BE2C (cell line): ENCODE results near the gene TFAM.

Experiments
- DNase-seq: peaks from one replicate; pipeline ENCODE4 v3.0.0-alpha.2; 2020
- H3K27me3 ChIP-seq: fragments of 250-450 bp; sonication (Bioruptor Pico); 2 replicates; pipeline ENCODE4 v1.5.1; 2020; ENCODE audit warnings: mild to moderate bottlenecking
- H3K36me3 ChIP-seq: fragments of 250-450 bp; sonication (Bioruptor Pico); 2 replicates; pipeline ENCODE4 v1.5.1; 2020; ENCODE audit warnings: mild to moderate bottlenecking
- H3K4me1 ChIP-seq: fragments of 250-450 bp; sonication (Bioruptor Pico); 2 replicates; pipeline ENCODE4 v1.5.1; 2020
- H3K4me3 ChIP-seq: 2 replicates; pipeline ENCODE4 v1.5.1; 2011; ENCODE audit warnings: low read depth, low read length
- H3K9me3 ChIP-seq: fragments of 250-450 bp; sonication (Bioruptor Pico); 2 replicates; pipeline ENCODE4 v1.5.1; 2020
- CTCF ChIP-seq: IDR thresholded peaks from 2 replicates; pipeline ENCODE4 v1.5.1; 2012; ENCODE audit warnings: mild to moderate bottlenecking, low read depth, low read length

Gene TFAM

GRCh38 chr10:58350023-58350422 lies 35.2 kb upstream of the TFAM start:
- H3K9me3 ChIP-seq = no peaks in the 10 kb centered on the region
- DNase-seq = no peak
- H3K27me3 ChIP-seq = no peaks in the 10 kb centered on the region
- H3K4me3 ChIP-seq = no peak overlapping the region
- no peak for TF ChIP-seq CTCF
- H3K36me3 ChIP-seq = no peaks in the 10 kb centered on the region
- peaks cover 2% of the 10 kb centered on the region; the same call in 1 of the 2 replicates for H3K4me1 ChIP-seq

GRCh38 chr10:58350619-58351323 lies 34.4 kb upstream of the TFAM start:
- H3K4me3 ChIP-seq = no peak overlapping the region
- DNase-seq = no peak
- no peaks in the 10 kb centered on the region for H3K36me3 ChIP-seq
- no peak for TF ChIP-seq CTCF
- H3K4me1 ChIP-seq = peaks cover 4% of the 10 kb centered on the region; the same call in 1 of the 2 replicates
- H3K9me3 ChIP-seq = no peaks in the 10 kb centered on the region
- no peaks in the 10 kb centered on the region for H3K27me3 ChIP-seq

- DNase-seq = no peak
- peaks cover 4% of the 10 kb centered on the region; the same call in 1 of the 2 replicates for H3K4me1 ChIP-seq
- no peaks in the 10 kb centered on the region for H3K9me3 ChIP-seq
- H3K27me3 ChIP-seq = no peaks in the 10 kb centered on the region
- no peak for TF ChIP-seq CTCF
- H3K36me3 ChIP-seq = no peaks in the 10 kb centered on the region
- no peak overlapping the region for H3K4me3 ChIP-seq
These were observed 33.3 kb upstream of the TFAM start for GRCh38 chr10:58351616-58352578.

- Histone ChIP-seq H3K27me3 (no peaks in the 10 kb centered on the region), H3K4me1 (peaks cover 4% of the 10 kb centered on the region; the same call in 1 of the 2 replicates), H3K36me3 (no peaks in the 10 kb centered on the region), H3K9me3 (no peaks in the 10 kb centered on the region), H3K4me3 (no peak overlapping the region)
- DNase-seq = no peak
- no peak for TF ChIP-seq CTCF
These were observed 32.1 kb upstream of the TFAM start for GRCh38 chr10:58352956-58353610.

- Histone ChIP-seq H3K27me3 (no peaks in the 10 kb centered on the region), H3K36me3 (no peaks in the 10 kb centered on the region; the same call in 1 of the 2 replicates), H3K4me3 (no peak overlapping the region), H3K4me1 (peaks cover 4% of the 10 kb centered on the region; the same call in 1 of the 2 replicates), H3K9me3 (no peaks in the 10 kb centered on the region)
- TF ChIP-seq CTCF = no peak
- DNase-seq = no peak
These were observed 28.5 kb upstream of the TFAM start for GRCh38 chr10:58356756-58357155.
